ENCODE measurements around the gene AGAP1.

DNA sequence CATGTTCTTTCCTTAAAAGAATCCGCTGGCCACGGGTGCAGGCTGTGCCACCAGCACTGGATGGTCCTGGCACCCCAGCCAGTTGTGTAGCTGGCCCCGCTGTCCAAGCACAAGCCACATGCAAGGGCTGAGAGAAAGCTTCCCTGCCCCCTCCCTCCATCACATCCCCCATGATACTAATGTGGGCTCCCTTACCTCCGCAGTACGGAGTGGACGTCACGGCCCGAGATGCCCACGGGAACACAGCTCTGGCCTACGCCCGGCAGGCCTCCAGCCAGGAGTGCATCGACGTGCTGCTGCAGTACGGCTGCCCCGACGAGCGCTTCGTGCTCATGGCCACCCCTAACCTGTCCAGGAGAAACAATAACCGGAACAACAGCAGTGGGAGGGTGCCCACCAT, 629.9 kb downstream of the AGAP1 start:
- TF ChIP-seq, protein P1, sequence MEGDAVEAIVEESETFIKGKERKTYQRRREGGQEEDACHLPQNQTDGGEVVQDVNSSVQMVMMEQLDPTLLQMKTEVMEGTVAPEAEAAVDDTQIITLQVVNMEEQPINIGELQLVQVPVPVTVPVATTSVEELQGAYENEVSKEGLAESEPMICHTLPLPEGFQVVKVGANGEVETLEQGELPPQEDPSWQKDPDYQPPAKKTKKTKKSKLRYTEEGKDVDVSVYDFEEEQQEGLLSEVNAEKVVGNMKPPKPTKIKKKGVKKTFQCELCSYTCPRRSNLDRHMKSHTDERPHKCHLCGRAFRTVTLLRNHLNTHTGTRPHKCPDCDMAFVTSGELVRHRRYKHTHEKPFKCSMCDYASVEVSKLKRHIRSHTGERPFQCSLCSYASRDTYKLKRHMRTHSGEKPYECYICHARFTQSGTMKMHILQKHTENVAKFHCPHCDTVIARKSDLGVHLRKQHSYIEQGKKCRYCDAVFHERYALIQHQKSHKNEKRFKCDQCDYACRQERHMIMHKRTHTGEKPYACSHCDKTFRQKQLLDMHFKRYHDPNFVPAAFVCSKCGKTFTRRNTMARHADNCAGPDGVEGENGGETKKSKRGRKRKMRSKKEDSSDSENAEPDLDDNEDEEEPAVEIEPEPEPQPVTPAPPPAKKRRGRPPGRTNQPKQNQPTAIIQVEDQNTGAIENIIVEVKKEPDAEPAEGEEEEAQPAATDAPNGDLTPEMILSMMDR (IDR thresholded peaks at IDR 0.05): no peak
- TF ChIP-seq POLR2AphosphoS5 (IDR thresholded peaks at IDR 0.05): no peak
